ENCODE data around the gene IGFBP6.
A peak's percentile ranks its signal among the peaks of the same experiment; 100 is the strongest.
"Not testable (repeated sequence)": the region's sequence is repeated elsewhere in the genome, so short reads cannot be mapped to it uniquely, and the experiment has no call there.

IGFBP6 gene

DNA sequence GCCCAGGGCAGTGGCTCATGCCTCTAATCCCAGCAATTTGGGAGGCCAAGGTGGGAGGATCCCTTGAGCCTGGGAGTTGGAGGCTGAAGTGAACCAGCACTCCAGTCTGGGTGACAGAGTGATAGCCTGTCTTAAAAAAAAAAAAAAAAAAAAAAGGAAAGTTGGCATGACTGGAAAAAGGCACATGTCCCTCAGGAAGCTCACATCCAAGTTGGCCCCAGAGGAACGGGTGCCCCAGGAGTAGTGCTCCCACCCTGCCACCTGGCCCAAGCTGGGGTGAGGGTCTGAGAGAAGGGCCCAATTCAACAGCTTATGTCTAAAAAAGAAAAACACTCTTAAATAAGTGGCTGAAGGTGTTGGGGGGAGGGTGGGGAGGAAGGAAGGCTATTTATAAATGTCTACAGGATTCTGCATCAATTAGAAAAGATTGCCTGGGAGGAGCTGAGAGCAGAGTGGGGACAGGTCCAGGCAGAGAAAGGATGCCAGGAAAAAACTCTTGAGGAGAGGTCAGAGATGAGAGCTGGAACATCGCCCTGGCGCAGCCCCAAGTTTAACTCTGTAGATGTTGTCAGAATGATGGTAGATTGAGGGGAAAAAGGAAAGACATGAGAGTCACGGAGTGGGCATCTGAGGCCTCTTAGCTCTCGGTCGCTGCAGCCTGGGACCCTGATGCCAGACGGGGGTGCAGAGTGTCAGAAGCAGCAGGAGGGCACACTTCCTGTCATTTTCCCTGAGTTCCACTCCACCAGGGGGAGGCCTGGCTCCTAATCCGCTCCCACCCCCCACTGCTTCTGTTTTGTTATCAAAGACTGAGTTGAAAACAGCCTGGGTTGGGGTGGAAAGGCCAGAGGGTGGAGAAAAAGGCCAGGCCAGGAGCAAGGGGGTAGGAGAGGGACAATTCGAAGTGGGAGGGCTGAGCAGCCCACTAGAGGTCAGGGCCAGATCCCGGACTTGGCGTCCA lies 25.6 kb upstream of the IGFBP6 start:
- DNase-seq, result no peak

DNA sequence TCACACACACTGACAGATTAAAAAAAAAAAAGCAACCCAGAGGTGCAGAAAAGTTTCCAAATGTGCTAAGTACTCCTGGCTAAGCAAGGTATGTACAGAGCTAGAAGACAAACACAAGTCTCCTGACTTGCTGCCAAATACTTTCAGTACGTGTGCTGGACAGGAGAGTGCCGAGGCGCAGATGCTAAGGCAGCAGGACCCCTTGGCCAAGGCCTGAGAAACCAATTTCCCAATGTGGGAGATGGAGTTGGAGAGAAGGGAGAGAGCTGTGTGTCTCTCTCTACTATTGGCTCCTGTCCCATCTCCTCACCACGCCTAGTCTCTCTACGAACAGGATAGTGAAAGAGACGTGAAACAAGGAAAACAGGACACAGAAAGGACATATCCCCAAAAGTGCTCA lies 23.6 kb upstream of the IGFBP6 start:
- no peak for DNase-seq

DNA sequence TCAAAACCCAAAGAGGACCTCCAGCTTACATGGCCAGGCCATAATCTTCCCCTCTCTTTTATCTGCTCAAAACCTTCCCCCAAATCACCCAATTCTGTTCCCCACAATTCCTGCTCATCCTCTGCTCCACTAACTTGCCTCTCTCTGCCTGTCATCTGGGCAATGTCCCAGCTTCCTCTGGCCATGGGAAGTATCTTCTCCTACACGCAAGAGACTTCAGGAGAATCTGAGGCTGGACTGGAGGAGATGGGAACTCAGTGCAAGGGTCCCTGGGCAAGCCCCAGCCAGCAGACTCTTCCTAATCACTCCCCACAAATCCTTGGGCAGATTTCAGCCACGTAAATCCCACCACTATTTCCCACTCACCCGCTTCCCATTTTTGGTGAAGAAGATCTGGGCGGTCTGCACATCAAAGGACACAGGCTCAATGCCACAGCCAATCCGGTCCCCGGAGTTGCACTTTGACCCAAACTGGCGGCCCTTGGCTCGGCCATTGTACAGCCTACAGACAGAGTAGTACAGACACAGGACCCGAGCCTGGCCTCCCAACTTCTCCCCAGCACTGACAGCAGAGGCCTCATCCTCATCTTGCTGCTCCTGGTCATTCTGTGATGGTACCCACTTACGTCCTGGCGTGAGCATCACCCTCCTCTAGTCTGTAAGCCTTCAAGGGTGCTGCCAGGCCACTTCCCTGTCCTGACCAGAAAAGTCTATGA lies 23.0 kb upstream of the IGFBP6 start:
- no peak for DNase-seq

DNA sequence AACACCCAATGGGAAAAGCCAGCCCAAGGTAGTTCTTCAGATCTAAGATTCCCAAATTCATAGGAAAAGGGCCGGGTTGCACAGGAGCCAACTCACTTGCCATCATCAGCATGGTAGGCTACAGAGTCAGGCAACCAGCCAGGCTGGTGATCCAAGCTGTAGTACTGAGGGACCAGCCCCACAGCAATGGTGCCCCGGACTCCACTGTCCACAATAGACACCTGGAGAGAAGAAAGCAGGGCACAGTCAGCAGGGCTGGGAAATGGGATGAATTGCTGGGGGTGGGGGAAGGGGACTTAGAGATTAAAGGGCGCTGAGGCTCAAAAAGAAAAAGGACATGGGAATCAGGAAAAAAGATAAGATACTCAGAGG lies 22.5 kb upstream of the IGFBP6 start:
- DNase-seq, result no peak

DNA sequence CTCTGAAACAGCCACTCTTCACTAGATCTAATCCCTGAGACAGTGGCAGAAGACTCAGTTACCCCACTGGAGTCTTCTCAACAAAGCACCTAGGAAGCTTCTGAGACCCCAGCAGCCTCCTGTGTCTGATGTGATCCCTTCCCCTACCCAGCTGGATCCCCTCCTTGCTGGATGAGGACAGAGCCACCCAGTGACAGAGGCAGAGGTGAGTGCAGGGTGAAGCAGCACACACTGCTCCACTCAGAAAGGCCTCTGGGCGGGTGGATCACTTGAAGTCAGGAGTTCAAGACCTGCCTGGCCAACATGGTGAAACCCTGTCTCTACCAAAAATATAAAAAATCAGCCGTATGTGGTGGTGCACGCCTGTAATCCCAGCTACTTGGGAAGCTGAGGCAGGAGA lies 21.0 kb upstream of the IGFBP6 start:
- no peak for DNase-seq

DNA sequence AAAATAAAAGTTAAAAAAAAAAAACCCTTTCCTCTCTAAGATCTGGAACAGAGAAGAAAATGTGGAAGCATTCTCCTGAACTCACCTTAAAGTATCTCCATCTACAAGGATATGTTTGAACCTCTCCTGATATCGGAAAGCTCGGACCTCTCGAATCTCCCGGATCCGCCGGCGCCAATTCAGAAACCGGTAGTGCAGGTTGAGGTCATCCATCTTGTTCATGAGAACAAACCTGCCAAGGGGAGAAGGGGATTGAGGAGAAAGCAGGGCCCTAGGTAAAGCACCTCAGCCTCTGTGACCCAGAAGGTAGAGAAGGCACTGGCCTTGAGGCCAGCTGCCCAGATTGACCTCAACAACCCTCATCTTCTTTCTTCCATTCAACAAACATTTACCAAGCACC lies 20.4 kb upstream of the IGFBP6 start:
- DNase-seq, result no peak

DNA sequence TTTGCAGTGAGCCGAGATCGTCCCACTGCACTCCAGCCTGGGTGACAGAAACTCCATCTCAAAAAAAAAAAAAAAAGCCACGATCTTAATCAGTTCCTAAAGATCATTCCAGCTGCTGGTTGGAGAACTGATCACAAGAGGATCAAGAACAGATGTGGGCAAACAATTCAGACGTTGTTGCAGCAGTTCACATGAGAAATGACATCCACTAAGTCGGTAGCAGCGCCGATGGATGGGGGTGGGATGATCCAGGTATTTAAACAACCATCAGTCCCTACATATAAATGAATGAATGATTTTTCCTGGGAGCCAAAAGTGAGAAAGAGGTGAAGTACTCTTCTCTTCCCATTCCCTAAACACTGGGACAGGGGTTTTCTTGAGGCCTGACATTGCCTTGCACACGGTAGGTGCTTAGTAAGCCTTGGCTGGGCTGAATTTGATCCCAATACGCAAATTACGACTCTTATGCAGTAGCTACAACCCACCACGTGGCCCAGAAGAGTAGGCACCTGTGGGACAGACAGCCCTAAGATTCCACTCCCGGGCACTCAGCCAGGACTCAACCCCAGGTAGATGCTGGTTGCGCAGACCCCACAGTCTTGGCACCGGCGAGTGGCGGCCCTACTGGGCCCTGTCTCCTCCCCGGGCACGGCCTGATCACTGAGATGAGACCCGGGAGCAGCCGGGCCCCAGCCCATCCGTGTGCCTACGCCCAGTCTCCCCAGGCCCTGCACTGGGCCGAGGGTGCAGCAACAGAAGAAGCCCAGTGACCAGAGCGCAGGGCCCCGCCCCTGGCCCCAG lies 18.8 kb upstream of the IGFBP6 start:
- no peak for DNase-seq

DNA sequence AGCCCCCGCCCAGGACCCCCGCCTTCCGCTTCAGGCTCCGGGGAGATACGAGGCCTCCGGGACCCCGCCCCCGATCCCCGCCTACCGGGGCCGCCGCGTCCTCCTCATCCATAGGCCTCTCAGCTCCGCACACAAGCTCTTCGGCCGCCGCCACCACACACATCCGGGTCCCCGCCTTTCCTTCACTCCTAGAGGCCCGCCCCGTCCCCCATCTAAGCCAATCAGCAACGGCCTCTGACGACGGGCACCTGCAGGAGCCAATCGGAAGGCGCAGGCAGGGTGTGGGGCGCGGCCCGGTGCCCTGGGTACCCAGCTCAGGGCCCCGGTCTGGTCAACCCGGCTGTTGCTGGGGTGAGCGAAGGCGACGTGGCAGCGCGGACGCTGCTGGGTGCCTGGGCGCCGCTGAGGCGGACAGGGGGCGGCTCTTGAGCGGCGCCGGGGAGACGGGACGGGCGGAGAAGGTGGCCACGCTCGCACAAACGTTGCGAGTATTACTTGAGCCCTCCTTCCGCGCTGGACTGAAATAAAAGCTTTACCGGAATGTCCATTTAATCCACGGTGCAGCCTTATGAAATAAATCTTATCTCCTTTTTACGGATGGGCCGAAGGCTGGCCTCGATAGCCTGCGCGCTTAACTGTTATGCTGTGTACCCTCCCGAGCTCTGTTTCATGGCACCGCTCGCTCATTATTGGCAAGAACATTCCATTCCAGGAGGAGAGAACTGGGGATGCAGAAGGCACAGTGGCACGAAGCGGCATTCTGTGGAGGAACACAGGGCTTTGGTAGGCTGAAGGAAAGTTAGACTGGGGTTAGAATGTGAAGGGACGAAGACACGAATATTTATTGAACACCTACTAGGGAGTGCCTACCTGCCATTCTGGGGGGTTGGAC lies 18.0 kb upstream of the IGFBP6 start, which contains the start of gene SPRYD3:
TSS of gene SPRYD3 (minus strand) at position 165 of the 892 bp plus-strand sequence. CDS start at position 108, 57 bp downstream.
- DNase-seq, result peak; percentile 99

DNA sequence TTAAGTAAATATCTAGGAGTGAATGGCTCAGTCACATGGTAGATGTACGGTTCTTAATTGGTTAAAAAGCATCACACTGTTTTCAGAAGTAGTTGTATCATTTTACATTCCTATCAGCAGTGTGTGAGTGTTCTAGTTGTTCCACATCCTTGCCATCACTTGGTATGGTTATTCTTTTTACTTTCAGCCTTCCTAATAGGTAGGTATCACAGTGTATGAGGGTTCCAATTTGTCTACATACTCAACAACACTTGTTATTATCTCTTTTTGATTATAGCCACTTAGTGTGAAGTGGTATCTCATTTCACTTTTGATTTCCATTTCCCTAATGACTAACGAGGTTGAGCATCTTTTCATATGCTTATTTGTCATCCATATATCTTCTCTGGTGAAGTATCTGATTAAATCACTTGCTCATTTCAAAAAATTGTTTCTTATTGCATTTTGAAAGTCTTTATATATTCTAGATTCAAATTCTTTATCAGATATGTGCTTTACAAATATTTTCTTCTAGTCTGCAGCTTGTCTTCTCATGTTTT lies 14.8 kb upstream of the IGFBP6 start:
- no peak for DNase-seq

DNA sequence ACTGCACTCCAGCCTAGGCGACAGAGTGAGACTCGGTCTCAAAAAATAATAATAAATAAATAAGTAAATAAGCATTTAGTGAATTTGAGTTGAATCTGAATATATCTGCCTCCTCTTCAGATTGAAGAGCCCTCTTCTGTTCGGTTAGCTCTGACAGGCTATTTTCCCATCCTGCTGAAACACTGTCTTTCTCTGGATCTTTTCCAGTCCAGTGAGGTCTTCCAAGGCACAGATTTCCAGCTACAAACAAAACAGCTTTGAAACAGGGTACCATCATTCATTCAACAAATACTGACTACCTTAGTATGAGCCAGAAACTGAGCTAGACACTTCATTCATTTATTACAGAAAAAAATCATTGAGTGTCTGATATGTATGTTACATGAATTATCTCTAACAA lies 11.1 kb upstream of the IGFBP6 start:
- DNase-seq, result no peak

DNA sequence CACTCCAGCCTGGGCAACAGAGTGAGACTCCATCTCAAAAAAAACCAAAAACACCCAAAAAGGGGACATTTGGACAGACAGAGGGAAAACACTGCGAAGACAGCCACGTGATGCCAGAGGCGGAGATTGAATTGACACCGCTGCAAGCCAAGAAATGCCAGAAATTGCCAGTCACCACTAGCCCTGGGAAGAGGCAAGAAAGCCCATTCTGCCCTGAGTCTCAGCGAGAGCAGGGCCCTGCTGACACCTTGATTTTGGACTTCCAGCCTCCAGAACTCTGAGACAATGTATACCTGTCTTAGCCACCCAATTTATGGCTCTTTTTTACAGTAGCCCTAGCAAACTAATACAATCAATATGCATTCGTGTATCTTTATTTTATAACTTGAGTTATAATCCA lies 7.4 kb upstream of the IGFBP6 start:
- no peak for DNase-seq

DNA sequence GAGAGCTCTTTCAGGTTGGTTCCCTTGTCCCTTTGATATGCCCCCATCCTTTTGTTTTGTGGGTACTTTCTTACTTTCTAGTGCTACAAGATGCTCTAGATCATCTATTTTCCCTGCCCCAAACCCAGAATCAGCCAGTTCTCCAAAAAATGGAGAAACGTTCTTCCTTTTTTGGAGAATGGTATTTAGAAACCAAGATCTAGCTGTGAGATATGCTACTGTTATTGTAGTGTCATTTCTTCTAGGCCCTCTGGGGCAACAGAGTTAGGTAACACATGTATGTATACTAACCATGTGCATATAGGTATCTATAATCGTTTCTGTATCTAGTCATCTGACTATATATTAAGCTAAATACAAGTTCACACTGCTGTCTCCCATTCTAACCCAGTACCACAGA lies 6.9 kb upstream of the IGFBP6 start:
- no peak for DNase-seq

DNA sequence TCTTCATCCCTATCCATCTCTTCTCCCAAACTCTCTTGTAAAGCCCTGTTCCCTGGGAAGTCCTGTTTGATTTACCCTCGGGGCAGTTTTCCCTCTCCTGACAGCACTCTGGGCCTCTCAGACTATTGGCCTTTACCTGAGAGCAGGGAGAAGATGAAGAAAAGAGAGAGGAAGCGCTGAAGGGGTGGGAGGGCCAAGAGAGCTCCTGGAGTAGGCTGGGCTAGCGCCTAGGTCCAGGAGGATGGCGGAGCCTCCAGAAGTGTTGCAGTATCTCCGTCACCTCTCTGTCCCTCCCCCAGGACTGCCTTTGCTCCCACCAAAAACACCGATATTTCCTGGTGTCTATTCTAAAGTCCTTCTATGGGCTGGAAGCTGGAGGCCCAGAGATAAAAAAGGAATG lies 5.7 kb upstream of the IGFBP6 start:
- no peak for DNase-seq

DNA sequence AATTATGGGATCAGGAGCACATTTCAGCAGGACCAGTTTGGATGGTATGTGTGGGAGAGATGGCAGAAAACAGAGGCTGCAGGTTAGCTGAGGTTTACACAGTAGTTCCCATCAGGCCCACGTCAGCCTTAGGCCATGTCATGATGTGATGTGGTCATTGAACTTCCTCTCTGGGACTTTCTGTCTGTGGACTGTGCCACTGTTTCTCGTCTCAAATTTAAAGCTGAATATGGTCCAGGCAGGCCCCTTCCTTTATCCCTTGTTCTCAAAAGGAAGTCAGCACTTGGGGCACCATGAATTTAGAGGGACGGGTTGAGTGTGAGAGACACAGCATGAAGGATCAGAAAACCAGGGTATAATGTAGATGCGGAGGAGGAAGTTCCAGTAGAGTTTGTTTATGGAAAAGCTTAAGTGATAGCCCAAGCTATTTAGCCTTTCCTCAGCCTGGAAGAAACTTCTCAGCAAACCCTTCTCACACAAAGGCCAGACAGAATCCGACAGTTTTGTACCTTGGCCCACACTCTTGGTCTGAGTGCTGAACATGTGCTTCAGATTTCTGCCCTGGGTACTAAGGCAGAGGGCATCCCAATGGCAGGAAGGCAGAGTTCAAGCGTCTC lies 3.6 kb upstream of the IGFBP6 start:
- no peak for DNase-seq

DNA sequence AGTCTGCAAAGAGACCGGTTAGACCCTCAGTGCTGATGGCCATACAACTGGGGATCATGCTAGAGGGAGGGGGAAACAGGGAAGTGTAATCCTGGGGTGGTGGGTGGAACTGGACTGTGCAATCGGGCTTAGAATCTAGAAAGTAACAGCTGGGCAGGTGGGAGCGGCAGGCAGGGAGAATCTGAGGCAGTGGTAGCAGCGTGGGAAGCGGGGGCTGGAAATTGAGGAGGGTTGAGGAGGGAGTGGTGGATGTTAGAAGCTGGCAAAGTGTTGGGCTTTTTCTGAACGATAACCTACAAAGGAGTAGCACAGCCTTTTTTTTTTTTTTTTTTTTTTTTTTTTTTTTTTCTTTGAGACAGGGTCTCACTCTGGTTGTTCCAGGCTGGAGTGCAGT lies 3.1 kb upstream of the IGFBP6 start:
- no peak for DNase-seq

DNA sequence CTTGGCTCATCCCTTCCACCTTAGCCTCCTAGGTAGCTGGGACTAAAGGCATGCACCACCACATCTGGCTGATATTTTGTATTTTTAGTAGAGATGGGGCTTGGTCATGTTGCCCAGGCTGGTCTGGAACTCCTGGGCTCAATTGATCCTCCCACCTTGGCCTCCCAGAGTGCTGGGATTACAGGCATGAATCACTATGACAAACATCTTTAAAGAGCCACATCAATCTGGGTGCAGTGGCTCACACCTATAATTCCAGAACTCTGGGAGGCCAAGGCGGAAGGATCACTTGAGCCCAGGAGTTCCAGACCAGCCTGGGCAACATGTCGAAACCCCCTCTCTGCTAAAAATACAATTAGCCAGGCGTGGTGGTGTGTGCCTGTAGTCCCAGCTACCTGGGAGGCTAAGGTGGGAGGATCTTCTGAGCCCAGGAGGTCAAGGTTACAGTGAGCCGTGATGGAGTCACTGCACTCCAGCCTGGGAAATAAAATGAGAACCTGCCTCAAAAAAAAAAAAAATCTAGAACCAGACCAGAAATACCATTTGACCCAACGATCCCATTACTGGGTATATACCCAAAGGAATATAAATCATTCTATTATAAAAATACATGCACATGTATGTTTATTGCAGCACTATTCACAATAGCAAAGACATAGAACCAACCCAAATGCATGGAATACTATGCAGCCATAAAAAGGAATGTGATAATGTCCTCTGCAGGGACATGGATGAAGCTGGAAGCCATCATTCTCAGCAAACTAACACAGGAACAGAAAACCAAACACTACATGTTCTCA lies 2.5 kb upstream of the IGFBP6 start:
- DNase-seq, result not testable (repeated sequence)

DNA sequence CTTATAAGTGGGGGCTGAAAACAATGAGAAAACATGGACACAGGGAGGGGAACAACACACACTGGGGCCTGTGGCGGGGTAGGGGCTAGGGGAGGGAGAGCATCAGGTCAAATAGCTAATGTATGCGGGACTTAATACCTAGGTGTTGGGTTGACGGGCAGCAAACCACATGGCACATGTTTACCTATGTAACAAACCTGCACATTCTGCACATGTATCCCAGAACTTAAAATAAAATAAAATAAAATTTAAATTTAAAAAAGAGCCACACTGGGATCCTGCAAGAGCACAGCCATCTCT lies 1.9 kb upstream of the IGFBP6 start:
- DNase-seq, result not testable (repeated sequence)

DNA sequence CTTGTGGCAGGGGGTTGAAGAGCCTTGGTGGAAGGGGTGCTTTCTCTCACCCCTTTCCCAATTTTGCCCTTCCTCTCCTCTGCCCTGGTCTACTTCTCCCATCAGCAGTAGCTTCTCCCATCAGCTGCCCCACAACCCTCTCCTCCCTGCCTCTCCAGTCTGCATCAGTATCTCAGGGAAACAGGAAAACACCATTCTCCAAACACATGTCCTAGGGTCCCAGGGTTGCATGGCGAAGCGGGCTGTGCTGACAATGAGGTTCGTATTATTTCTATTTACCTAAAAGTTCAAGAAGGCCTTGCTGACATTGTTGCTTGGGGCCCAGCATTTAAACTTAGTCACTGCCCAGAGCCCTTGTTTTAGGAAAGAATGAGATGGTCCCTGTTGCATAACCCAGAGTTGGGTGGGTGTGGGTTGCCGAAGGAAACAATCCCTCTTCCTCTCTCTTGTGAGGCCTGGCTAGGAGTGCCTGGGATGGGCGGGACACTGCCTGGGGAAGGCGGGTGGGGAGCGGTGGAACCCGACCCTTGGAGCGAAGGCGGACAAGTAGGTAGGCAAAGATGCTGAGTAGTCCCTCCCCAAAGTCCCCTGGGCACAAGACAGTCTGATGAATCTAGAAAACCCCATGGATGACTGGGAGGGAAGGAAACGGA lies 1.3 kb upstream of the IGFBP6 start:
- peak; percentile 60 for DNase-seq

DNA sequence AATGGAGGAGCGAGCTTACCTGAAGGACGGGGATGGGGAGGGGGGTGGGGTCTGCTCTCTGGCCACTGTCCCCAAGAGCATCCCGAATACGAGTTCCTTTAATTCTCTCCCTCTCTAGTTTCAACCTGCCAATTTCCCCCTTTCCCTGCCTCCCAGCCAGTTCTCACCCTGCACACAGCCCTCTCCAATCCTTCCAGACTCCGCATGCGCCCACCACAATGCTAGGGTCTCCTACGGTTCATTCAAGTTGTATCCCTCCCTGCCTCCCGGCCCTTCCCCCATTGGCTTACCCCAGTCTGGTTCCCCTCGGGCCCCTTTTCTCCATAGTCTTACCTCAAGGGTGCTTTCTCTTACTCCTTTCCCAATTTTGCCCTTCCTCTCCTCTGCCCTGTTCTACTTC lies 708 bp upstream of the IGFBP6 start:
- DNase-seq, result peak; percentile 56

DNA sequence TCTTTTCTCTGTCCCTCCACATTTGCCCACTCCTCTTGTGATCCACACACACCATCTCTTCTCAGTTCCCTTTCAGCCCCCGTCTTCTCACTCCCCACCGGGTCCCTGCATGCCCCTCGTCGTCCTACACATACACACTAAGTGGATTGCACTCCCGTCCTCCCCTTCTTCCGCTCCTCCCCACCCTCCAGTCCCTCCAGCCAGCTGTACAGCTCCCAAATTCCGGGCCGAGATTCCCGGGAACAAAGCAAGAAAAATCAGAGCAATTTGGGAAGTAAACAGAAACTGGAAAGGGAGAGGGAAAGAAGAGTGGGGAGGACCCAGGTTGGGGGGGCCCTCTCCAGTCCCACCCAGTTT lies 282 bp upstream of the IGFBP6 start:
- peak; percentile 74 for DNase-seq
